GM18870 (cell line): Measurements from ENCODE around the gene BCL2.
"Not testable (repeated sequence)": the region's sequence is repeated elsewhere in the genome, so short reads cannot be mapped to it uniquely, and the experiment has no call there.

Experiments used
- ATAC-seq: cut with Tn5 transposase; IDR thresholded peaks from one replicate; pipeline ENCODE4 v1.9.1; 2021; ENCODE audit warnings: moderate library complexity; ENCODE audit not compliant: unreplicated experiment

Gene BCL2

GRCh38 chr18:63319383-63320122, at the start of gene BCL2:
Gene BCL2 (minus strand): TSS chr18:63319769.
- no peak for ATAC-seq

DNA sequence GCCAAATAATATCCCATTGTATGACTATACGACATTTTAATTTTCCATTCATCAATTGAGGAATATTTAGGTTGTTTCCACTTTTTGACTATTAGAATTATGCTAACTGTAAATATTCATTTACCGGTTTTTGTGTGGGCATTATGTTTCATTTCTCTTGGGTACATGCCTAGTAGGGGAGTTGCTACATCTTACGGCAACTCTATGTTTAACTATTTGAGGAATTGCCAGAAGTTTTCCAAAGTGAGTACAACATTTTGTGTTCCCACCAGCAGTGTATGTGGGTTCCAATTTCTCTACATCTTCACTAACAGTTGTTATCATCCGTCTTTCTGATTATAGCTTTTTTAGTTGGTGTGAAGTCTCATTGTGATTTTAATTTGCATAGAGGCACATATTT, 49.0 kb upstream of the BCL2 start:
- ATAC-seq: no peak

DNA sequence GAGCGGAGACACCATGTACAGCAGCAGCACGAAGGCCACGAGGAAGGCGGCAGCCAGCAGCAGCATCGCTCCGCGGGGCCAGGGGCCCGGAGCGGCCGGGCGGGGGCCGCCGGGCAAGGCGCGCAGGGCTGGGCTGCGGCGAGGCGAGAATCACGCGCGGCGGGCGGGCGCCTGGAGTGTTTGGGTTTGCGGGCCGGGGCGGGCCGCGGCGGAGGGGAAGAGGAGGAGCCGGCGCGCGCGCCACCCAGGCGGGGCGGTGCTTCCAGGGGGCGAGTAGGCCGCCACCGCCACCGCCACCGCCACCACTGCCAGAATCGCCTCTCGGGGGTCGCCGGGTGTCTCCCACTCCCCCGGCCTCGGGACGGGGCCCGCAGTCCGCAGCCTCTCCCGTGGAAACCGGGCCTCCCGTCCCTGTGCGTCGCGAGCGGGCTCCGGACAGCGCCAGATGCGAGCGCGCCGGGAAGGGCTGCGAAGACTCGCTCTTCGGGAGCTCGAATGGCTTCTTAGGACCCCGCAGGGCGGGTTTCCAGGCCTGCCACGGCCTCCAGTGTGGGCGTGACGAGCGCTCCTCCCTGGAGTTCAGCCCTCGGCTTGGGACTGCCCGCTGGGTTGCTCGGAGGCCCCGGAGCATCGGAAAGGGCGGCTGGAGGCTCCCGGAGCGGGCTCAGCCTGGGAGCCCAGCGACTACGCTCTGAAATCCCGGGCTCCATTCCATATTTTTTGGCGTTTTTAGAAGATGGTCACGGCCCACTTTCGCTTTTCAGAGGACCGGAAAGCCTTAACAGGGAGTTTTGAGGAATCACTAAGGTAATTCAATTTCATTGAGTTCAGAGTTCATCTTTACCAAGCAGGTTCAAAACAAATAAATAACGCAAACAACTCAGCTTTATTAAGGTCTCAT, 47.7 kb upstream of the BCL2 start, which contains the start of gene KDSR:
TSS of gene KDSR (minus strand) at position 154 of the 901 bp plus-strand sequence. CDS start at position 66, 88 bp downstream.
- ATAC-seq: peak; percentile 79

DNA sequence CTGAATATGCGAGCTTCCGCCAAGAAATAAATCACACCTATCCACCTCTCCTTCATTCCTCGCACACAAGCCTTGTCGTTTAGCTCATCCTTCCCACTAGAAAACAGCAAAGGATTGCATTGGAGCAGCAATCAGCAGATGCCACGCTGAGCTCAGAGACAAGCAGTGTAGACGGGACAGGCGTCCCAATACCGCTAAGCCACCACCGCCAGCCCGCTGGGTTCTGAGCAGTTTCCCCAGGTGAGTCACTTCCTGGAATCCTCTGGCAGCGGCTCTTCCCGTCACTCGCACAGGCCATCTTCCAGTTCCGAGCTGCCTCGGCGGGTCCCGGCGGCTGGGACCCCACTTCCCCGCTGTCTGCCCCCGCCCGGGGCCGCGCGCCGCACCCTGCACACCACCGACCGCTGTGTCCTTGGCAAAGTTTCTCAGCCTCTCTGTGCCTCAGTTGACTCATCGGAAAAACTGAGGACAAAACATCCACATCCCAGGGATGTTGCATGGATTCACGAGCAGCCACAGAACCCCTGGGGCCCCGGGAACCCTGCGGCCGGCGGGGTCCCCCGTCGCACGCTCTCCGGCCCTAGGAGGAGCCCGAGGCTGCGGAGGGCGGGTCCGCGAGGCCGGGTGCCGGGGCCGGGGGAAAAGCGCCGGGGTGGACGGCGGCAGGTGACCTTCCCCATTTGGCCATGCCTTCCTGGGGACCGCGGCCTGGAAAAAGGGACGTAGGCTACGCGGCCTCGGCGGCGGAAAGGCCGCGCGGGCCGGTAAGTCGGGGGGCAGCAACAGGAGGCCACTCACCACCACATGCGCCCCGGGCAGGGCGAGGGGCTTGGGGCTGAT, 46.9 kb upstream of the BCL2 start:
- no peak for ATAC-seq

DNA sequence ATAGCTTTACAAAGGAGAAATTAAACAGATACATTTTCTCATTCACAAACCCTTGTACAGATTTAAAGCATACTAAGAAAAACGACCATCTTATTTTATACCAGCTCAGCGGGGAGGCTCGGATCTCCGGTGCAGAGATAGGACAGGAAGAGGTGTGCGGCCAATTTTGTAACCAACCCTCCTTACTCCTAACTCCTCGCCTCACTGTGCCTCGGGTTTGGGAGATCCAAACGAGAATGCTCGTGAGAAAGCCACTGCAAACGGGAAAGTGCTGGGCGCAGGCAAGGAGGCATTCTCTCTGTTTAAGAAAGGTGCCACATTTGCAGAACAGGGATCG, 46.3 kb upstream of the BCL2 start:
- no peak for ATAC-seq

- ATAC-seq: no peak
Measured at GRCh38 chr18:63363951-63364350, 44.4 kb upstream of the BCL2 start.

DNA sequence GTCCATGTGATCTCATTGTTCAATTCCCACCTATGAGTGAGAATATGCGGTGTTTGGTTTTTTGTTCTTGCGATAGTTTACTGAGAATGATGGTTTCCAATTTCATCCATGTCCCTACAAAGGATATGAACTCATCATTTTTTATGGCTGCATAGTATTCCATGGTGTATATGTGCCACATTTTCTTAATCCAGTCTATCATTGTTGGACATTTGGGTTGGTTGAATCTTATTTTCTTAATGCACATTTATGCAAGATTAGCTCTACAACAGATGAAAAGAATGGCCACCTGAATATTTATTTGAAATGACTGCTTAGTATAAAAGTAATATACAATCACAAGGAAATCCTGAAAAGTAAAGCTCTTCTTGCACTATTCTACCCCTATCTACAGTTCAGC, 43.9 kb upstream of the BCL2 start:
- not testable (repeated sequence) for ATAC-seq

DNA sequence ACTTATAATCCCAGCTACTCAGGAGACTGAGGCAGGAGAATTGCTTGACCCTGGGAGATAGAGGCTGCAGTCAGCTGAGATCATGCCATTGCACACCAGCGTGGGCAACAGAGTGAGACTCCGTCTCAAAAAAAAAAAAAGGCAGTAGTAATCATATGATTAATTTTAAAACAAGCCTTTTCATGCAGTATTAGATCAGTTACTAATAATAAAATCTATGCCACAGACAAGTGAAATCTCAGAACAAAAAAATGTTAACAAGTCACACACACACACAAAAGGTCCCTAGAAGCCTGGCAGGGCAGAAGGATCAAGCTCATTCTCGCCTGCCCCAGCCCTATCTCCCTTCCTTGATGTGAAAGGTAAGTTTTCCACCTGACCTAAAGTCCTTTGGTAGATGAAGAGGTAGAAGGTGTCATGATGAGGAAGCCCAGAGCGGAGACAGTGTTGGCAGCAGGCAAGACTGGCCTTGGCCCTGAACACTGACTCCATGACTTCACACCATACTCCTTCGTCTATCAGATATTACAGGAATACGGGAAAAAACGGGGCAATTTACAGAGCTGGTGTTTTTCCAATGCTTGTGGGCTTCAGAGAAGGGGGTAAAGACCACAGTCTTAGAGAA, 36.8 kb upstream of the BCL2 start:
- no peak for ATAC-seq

DNA sequence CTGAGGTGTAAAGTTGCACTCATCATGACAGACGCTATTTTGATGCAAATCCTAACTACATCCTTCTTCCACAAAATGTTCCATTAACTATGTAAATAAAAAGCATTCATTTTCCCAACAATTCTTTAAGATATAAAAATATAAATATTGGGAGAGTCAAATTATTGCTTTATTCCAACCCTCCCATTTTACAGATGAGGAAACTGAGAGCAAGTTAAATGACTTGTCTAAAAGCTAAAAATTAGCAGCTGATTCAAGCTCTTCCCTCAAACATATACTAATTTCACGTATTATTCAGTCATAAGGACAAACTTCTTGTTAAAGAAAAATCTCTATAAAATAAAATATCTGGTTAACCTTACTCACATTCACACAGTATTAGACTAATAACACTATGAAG, 30.7 kb upstream of the BCL2 start:
- no peak for ATAC-seq

DNA sequence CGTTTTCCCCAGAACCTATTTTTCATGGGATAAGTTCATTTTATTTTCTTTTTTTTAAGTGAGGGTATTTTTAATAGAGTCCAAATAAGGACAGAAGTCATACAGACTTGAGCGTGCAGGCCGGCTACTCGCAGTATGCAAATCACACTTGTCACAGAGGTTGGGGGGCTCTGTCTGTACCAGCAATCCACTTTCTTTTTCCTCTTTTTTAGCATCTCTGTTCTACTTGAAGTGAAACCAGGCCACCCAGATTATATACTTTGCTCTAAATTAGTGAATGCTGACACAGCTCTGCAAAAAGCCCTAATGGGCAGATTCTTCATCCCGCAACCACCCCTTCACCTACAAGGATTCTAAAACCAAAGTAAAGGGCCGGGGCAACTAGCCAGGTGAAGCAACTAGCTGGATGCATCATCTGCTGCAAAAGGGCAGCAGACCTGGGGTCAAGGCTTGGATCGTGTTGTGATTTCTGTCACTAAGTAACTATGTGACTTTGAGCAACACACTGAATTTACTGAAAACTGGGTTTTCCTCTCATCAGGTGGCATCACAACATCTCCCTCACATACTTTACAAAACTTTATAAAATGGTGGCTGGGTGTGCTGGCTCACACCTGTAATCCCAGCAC, 29.1 kb upstream of the BCL2 start:
- no peak for ATAC-seq

DNA sequence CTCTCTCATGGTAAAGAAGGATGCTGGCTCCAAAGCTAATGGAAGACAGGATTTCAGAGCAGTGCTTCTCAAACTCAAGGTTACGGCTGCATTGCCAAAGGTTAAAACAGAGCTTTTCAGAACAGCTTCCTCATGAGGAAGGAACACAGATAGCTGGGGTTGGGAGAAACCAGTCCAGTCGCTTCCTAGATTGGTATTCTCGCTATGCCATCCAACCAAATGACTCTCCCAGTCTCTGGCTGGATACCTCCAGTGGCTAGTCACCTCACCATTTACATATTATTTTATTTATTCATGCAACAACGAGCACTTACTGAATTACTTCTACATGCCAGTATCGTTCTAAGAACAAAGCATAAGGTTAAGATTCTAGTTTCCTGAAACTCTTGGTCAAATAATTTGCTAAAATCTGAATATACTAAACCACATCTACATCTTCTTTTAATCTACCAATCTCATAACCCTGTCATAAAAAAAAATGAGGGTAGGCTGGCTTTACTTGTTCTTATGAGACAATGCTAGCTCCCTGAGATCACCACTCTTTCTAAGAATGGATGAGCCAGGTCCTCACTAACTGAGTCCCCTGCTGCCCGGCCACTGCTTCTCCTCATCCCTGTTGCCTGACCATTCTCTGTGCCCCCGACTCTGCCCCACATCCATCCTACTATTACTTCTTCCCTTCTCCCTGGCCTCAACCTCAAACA, 27.1 kb upstream of the BCL2 start:
- no peak for ATAC-seq

- no peak for ATAC-seq
Measured at GRCh38 chr18:63346031-63346430, 26.5 kb upstream of the BCL2 start.

DNA sequence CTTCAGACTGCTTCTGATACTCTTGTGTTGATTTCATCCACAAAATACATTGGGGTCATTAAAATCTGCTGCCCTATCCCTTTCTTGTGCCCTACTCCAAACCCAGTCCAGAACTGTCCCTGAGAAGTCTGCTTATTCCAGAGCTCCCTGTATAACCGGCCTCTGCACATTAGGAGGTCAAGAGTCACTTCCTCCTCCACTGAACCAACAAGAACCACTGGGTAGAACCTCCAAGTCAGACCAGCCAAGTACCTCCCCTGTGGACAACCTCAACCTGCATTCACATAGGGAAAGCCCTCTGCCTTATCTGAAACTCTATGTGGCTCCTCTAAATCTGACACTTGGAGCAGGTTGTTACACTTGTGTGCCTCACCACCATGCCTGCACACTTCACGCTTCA, 25.3 kb upstream of the BCL2 start:
- ATAC-seq: no peak

DNA sequence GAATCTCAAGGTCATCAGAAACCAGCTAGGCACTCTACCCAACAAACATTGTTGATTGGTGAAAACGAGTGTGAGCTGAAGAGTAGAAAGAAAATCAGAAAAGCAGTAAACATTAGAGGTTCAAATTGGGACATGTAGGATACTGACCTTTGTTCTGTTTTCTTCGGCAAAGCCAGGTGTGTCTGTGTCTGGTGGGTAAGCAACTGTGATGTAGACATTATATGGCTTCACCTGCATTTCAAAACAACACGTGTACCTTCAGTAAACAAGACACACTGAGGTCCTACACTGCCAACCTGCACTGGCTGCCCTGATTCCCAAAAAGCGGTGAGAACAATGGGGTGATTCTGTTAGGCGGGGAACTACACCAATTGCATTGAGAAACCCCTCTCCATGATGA, 24.7 kb upstream of the BCL2 start:
- no peak for ATAC-seq

DNA sequence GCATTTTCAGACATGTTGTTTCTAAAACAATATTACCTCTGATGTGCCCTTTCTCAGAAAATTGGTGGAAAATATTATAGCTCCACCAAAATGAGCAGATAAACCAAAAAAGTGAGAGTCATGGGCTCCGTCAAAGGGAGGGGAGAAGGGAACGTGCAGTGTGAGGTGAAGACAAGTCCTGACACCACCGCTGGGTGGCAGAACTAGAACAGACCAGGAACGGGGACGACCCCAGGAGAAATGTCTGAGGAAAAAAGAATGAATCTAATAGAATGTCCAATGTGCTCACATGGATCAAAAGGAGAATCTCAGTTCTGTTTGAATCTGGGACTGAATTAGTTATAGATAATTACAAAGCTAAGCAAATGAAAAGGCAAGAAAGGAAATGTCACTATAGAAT, 22.6 kb upstream of the BCL2 start:
- ATAC-seq: no peak

- ATAC-seq: no peak
Measured at GRCh38 chr18:63339920-63340484, 20.4 kb upstream of the BCL2 start.

GRCh38 chr18:63336366-63337099, 17.0 kb upstream of the BCL2 start:
- ATAC-seq: no peak

DNA sequence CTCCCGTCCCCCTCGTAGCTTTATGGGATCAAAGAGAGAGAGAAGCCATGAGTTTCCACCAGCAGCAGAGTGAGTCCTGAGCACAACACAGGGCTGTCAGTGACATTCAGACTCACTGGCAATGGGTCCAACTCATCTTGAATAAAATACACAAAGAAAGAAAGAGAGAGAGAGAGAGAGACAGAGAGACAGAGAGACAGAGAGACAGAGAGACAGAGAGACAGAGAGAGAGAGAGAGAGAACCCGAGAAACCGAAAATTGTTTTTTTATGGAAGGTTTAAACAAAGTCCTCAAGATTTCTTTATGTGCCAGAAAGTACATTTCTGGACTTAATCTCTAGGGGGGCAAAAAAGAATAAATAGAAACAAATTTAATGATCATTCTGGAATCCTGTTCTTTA, 11.5 kb upstream of the BCL2 start:
- no peak for ATAC-seq
